22Rv1 (cell line): ENCODE measurements around the gene SMTNL1.

Source experiments
- CTCF ChIP-seq: fragments of 450-650 bp; IDR thresholded peaks from 2 replicates; pipeline ENCODE4 v1.5.1; 2017; ENCODE audit warnings: mild to moderate bottlenecking
- ZFX ChIP-seq: fragments of 450-650 bp; IDR thresholded peaks from 2 replicates; pipeline ENCODE4 v1.6.1; 2017; ENCODE audit warnings: antibody characterized with exemption, borderline replicate concordance

- TF ChIP-seq CTCF, result no peak
- no peak for TF ChIP-seq ZFX
Observed at GRCh38 chr11:57541169-57541568, 3.8 kb downstream of the SMTNL1 start.
